Tibial artery (tissue), 4 donors: ENCODE results near the gene THADA.

ENCODE experiments used
- DNase-seq, 2 donors: peaks; one replicate each; pipeline ENCODE4 v3.0.0-alpha.2; 2019
- H3K27ac ChIP-seq, 2 donors: fragments of 200-600 bp; sonication (generic) in 1 of 2; 1 replicate in 1 of 2; 2 replicates in 1 of 2; pipeline ENCODE4 v1.5.1; 2018 to 2019; ENCODE audit warnings: mild to moderate bottlenecking in 1 of 2
- H3K27me3 ChIP-seq, 2 donors: fragments of 200-600 bp; sonication (generic) in 1 of 2; one replicate each; pipeline versions ENCODE4 v1.5.1 to v1.6.0; 2016 to 2019
- H3K36me3 ChIP-seq, 3 donors: fragments of 200-600 bp; sonication (generic) in 2 of 3; one replicate each; pipeline ENCODE4 v1.5.1; 2016 to 2019; ENCODE audit warnings: mild to moderate bottlenecking in 2 of 3
- H3K4me1 ChIP-seq, 4 donors: fragments of 200-600 bp; sonication (generic) in 2 of 4; 1 replicate in 3 of 4; 2 replicates in 1 of 4; pipeline ENCODE4 v1.5.1; 2016 to 2019
- H3K4me3 ChIP-seq, 2 donors: fragments of 200-600 bp; sonication (generic) in 1 of 2; 1 replicate in 1 of 2; 2 replicates in 1 of 2; pipeline ENCODE4 v1.5.1; 2018 to 2019; ENCODE audit warnings: mild to moderate bottlenecking in 2 of 2
- H3K9me3 ChIP-seq, 3 donors: fragments of 200-600 bp; sonication (generic) in 1 of 3; one replicate each; pipeline ENCODE4 v1.5.1; 2016 to 2019
- CTCF ChIP-seq, 2 experiments: fragments of 200-600 bp in 1 of 2; fragments of 450-650 bp in 1 of 2; IDR thresholded peaks; one replicate each; pipeline ENCODE4 v1.5.1; 2017 to 2019; ENCODE audit warnings: antibody characterized with exemption in 2 of 2, mild to moderate bottlenecking in 1 of 2, moderate library complexity in 1 of 2
- intact Hi-C: fragments of 100-400 bp; cut with DNase I; formaldehyde crosslinking; loops from one replicate; pipeline ENCODE4 v1.15.0; 2023; ENCODE audit warnings: low total_unique reads

Gene THADA

DNA sequence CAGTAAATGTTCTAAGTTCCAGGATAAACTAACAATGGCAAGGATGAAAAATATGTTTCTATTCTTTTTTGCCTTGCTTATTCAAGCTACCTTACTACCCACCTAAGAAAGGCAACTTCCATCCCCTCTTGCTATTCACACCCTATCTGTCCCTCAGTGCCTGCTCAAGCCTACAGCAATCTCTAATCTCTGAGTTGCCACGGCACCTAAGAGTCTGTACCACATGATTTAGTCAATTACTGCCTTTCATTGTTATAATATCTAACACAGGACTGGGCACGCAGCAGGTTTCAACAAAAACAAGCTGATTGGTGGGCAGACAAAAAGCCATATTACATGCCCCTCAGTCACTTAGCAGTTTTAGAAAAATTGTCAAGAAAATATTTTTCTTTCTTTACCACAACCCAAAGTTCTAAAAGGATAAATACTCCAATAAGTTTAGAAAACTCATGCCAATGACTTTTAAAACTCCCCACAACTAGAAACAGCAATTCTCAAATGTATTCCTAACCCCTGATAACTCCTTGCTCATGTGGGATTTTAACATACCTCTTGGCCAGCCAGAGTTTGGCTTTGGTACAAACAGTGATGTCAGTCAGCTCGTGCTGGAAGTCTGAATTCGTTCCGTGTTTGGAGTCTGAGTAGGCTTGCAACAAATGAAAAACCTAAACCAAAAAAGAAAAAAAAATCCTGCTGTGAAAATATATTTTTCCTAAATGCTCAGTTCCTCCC, 252.1 kb downstream of the THADA start:
- no peak for TF ChIP-seq CTCF (IDR thresholded peaks at IDR 0.05)
- intact Hi-C loops = loop anchor here (10.0 kb wide), 1 partner anchor 51 kb away; no protein-coding TSS in a partner anchor
- H3K36me3 ChIP-seq = no peaks in the 10 kb centered on the region
- H3K4me3 ChIP-seq = peak overlapping the region in 1 of 2 donors; percentile 3
- H3K27ac ChIP-seq = peak overlapping the region; percentile 76 to 83
- peak; percentile 92 for DNase-seq
- H3K4me1 ChIP-seq = peaks cover 3 to 94% (median 73%) of the 10 kb centered on the region in 4 donors
- no peaks in the 10 kb centered on the region for H3K27me3 ChIP-seq
- no peaks in the 10 kb centered on the region for H3K9me3 ChIP-seq

- H3K27ac ChIP-seq = peak overlapping the region; percentile 76 to 83
- H3K4me1 ChIP-seq = peaks cover 3 to 84% (median 65%) of the 10 kb centered on the region in 4 donors
These were observed 253.7 kb downstream of the THADA start for GRCh38 chr2:43341959-43342757.

GRCh38 chr2:43340945-43341356, 254.9 kb downstream of the THADA start:
- Histone ChIP-seq H3K4me1 (peaks cover 3 to 81% (median 61%) of the 10 kb centered on the region in 4 donors), H3K27ac (peak overlapping the region; percentile 76 to 83), H3K9me3 (no peaks in the 10 kb centered on the region), H3K4me3 (no peak overlapping the region), H3K27me3 (no peaks in the 10 kb centered on the region), H3K36me3 (no peaks in the 10 kb centered on the region)
- intact Hi-C loops = loop anchor here (10.0 kb wide), 1 partner anchor 54 kb away; no protein-coding TSS in a partner anchor
- TF ChIP-seq CTCF (IDR thresholded peaks at IDR 0.05) = no peak
- no peak for DNase-seq

More at GRCh38 chr2:43341959-43342757, 253.7 kb downstream of the THADA start:
- no peak overlapping the region for H3K4me3 ChIP-seq
- no peaks in the 10 kb centered on the region for H3K36me3 ChIP-seq
- H3K27me3 ChIP-seq = no peaks in the 10 kb centered on the region
- no peak for TF ChIP-seq CTCF (IDR thresholded peaks at IDR 0.05)
- intact Hi-C loops = loop anchor here (10.0 kb wide), 1 partner anchor 53 kb away; no protein-coding TSS in a partner anchor
- H3K9me3 ChIP-seq = no peaks in the 10 kb centered on the region
- DNase-seq = no peak

DNA sequence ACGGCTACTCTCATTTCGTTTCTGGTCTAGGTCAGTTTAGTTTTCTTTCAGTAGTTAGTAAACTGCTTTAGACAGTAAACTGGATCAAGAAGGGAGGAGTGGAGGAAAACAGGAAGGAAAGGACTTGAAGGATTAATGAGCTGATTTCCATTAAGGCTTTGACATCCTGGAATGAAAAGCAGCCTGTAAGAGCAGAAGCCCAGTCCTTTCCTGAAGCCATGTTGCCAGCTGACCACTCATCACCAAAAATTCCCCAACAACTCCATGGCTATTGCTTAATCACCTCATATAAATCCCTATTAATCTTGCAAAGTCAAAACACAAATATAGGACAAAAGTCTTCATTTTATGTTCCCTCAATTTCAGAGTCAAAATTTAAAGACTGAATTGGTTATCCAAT, 255.8 kb downstream of the THADA start:
- no peaks in the 10 kb centered on the region for H3K27me3 ChIP-seq
- H3K9me3 ChIP-seq = no peaks in the 10 kb centered on the region
- H3K4me3 ChIP-seq = no peak overlapping the region
- intact Hi-C loops = loop anchor here (10.0 kb wide), 1 partner anchor 55 kb away; no protein-coding TSS in a partner anchor
- DNase-seq = no peak
- peaks cover 3 to 73% (median 52%) of the 10 kb centered on the region in 4 donors for H3K4me1 ChIP-seq
- TF ChIP-seq CTCF (IDR thresholded peaks at IDR 0.05) = no peak
- H3K27ac ChIP-seq = peak overlapping the region; percentile 76 to 83
- H3K36me3 ChIP-seq = no peaks in the 10 kb centered on the region

GRCh38 chr2:43333656-43334144, 262.1 kb downstream of the THADA start:
- DNase-seq = no peak
- Histone ChIP-seq H3K27ac (peak overlapping the region; percentile 59 to 80), H3K9me3 (no peaks in the 10 kb centered on the region), H3K27me3 (no peaks in the 10 kb centered on the region), H3K4me3 (no peak overlapping the region), H3K36me3 (no peaks in the 10 kb centered on the region), H3K4me1 (peaks cover 0 to 80% (median 59%) of the 10 kb centered on the region in 4 donors)
- intact Hi-C loops = loop anchor here (10.0 kb wide), 1 partner anchor 931 kb away; no protein-coding TSS in a partner anchor
- no peak for TF ChIP-seq CTCF (IDR thresholded peaks at IDR 0.05)
